T-helper 2 cell (primary cell): ENCODE data around the gene CXCR5.

ENCODE experiments used
- DNase-seq, 5 experiments: peaks; one replicate each; pipeline versions ENCODE4 v3.0.0 to v3.0.0-alpha.2; 2012 to 2022

Gene CXCR5

DNA sequence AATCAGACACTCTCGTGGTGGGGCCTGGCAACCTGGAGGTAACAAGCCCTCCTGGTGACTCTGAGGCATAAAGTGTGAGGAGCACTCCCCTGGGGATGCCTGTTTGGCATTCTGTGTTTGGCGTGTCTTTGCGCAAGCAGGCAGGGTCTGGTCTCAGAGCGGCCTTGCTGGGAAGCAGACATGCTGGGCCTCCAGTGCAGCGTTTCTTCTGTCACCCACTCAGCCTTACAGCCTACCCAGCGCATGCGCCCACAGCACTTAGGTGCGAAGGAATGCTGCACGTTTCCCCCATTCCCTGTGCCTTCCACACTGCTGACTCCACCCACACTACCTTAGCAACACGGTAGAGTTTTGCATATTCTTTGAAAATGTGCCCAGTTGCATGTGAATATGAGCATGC lies 7.4 kb upstream of the CXCR5 start:
- DNase-seq: no peak

DNA sequence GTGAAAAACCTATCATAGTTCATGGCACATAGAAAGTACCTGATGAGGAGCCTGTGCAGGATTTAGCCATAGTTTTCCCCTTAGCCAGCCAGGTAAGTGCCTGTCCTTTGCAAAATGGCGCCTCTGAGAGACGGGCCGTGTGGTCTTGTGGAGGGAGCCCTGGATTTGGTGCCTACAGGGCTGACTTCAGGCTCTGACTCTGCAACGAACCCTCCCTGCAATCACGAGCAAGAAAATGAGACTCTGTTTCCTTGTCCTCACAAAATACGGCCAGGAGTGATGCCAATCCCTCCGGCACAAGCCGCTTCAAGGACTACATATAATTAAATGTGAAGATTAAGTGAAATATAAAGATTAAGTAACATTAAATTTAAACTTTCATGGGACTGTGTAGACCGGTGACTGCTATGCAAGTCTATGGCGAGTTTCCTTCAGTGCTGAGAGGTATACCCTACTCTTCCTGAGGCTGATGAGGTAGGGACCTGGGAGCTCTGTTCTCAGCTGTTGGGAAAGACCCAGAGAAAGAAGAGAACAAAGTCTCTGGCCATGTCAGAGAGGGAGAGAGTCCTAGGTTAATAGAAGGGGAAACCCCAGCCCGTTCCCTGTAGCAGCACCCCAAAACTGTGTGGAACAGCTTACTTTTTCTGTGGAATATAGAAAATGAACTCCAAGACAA lies 6.1 kb upstream of the CXCR5 start:
- no peak for DNase-seq

DNA sequence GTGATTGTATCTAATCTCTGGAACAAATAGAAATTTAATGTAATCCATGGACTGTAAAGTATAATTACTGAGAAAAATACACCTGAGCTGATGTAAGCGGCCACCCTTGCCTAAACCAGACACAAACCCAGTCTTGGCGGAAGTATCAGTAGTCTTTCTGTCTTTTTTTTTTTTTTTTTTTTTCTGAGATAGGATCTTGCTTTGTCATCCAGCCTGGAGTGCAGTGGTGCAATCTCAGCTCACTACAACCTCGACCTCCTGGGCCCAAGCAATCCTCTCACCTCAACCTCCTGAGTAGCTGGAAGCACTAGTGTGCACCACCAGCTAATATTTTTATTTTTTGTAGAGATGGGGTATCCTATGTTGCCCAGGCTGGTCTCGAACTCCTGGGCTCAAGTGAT lies 5.5 kb upstream of the CXCR5 start:
- DNase-seq: peak in 2 of 5 experiments; percentile 27 to 81

DNA sequence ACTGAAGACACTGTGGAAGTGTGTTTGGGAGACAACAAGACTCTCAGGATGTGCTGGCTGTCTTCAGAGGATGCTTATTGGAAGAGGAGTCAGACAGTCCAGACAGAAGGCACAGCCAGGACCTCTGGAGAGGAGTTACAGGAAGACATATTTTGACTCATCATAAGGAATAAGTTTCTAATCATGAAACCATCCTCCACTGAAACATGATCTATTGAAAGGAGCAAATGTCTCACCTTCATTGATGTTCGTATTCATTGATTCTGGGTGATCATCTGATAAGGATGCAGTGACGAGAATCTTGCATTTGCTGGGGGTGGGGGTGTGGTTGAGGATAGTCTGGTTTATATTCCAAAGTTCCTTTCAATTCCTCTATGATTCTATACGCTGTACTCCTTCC lies 2.5 kb upstream of the CXCR5 start:
- DNase-seq: no peak

DNA sequence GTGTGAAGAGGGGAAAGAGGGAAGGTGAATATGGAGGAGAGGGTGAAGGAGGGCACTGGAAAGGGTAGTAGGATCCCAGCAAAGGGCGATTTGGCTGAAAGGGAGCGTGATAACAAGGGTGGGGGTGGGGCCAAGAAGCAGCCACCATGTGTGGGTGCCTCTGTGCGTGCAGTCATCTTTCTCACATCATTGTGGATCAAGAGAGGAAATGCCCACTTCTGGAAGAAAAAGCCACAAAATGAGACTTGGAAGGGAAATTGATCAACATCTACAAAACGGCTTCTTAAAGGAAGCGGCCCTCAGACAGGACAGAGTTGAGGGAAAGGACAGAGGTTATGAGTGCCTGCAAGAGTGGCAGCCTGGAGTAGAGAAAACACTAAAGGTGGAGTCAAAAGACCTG lies 1.2 kb upstream of the CXCR5 start:
- DNase-seq: peak in 1 of 5 experiments; percentile 43

DNA sequence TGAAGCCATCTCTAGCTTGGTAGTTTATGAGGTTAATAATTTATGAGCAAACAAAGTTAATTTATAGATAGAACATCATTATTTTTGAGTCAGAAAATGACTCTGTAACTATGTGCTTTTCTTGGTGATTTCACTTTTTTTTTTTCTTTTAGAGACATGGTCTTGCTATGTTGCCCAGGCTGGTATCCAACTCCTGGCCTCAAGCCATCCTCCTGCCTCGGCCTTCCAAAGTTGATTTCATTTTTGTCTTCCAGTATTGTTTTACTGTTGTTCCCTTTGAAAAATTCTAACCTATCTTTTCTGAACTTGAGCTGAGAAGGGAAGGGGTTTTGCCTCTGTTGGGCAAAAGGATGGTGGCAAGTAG lies 706 bp upstream of the CXCR5 start:
- no peak for DNase-seq

DNA sequence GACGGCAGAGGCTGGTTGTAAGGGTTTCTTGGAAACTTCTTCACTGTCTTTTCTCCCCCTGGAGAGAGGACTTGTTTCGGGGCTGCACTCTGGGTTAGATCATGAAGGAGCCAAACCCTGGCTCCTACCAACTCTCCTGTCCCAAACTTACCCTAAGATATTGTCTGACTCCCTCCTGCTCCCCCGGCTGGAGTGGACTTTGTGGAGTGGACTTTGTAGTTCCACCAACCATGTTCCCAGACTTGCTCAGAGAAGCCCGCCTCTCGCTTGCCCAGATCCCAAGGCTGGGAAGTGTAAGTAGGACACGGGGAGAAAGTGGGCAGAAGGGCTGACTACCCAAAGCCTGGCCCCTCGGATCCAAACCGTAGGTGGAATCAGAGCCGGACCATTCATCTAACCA lies 1.2 kb downstream of the CXCR5 start:
- DNase-seq: no peak

DNA sequence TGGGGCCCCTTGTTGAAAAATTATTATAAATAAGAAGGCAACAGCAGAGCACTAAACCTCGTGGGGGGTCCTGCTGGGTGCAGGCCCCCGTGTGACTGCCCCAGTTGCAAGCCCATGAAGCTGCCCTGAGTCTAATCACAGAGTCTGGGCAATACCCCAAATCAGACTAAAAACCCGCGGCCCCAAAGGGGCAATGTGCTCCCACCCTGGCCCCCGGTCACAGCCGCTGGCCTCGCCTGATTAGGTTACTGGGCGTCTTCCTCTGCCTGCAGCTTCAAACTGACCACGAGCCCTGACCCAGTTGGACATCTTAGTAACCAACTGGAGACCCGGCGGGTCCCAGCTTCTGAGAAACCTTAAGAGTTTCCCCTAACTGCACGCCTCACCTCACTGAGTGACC lies 1.6 kb downstream of the CXCR5 start:
- no peak for DNase-seq

DNA sequence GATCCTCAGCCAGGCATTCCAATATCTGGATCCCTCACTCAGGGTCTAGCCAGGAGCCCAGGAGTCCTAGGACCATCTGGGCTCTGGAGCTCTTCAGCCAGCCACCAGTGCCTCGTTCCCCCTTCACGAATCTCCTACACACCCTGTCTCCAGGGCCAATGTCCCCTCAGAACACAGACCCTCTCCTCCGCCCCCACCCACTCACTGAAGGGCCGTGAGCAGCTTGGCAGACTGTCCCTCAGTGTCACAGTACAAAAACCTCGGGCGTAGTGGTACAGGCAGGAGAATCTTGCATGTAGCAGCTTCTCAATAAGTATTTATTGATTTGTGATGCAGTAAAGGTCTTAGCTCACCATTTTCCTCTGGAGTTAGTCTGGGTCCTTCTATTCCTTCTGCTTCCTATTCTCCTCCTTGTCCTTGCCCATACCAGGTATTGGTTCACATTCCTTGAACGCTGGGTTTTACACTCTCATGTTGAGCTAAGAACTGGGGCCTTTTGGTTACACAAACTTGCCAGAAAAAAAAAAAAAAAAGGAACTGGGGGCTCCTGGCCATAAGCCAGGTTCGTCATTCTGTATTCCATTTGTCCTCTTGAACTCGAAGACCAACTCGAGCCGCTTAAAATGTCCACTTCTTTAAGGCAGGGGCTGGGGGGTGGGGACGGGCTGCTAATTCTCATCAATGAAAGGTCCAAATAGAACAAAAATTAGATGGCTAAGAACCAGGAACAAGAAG lies 2.3 kb downstream of the CXCR5 start:
- no peak for DNase-seq

DNA sequence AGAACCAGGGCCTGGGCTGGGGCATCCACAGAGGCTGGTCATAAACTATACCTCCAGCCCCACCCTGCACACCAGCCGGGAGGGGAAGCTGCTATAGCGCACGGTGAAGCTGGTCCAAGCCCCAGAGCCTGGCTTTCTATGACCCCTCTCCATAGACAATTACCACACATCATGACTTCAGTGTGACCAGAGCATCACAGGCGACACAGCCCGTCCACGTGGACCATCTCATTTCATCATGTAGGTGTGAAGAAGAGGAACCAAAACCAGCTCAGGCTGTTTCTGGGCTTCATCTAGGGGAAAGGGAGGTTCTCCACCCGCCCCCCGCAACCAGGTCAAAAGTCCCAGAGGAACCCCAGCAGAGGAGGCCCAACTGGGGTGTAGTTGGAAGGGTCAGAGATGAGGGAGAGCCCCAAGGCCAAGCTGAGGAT lies 3.0 kb downstream of the CXCR5 start:
- DNase-seq: no peak

DNA sequence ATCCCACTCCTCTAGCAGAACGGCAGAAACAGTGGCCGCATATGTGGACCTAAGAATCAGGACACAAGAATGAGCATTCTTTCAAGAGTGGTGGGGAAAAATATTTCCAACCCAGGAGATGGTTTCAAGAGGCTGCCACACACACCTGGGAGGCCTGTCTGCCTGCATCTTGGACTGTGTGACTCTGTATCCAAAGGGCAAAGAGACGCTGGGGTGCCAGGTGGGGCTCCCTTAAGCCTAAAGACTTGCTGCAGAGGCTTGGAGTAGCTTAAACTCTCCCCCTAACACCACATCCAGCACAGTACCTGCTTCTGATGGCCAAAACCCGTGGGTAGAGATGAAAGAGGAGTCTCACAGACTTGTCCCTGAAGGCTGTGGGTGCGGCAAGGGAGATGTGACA lies 3.5 kb downstream of the CXCR5 start:
- no peak for DNase-seq

DNA sequence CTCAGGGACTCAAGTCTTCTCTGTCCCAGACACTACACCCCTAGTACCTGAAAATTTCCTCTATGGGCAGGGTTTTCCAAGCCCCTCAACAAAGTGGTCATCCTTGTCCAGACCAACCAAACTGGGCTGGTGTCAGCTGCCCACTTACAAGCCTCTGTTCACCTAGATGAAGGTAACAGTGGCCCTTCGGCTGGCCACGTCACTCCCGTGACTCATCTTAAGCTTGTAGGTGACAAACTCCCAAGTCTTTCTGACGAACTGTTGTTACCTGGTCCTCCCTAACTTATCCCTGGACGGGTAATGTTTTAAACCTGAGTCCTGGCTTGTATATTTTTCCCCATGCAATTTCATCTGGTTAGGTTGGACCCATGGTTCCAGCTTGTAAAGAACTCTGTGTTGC lies 4.7 kb downstream of the CXCR5 start:
- no peak for DNase-seq

DNA sequence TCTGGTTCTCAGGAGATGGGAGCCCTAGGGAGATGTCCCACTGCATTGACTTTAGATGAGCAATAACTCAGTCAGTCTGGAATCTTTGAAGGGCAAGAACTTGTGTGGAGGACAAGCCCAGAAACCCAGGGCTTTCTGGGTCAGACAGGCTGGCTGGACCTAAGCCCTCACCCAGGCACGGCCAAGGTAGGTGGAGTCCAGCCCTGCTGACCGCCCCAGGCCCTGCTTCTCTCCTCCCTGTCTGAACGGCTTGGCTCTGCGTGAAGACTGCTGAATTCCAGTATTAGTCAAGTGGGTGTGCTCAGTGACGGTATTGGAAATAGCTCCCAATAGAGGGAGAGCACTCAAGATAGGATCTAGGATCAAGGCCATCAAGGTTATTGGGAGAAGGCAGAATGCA lies 6.1 kb downstream of the CXCR5 start:
- no peak for DNase-seq

DNA sequence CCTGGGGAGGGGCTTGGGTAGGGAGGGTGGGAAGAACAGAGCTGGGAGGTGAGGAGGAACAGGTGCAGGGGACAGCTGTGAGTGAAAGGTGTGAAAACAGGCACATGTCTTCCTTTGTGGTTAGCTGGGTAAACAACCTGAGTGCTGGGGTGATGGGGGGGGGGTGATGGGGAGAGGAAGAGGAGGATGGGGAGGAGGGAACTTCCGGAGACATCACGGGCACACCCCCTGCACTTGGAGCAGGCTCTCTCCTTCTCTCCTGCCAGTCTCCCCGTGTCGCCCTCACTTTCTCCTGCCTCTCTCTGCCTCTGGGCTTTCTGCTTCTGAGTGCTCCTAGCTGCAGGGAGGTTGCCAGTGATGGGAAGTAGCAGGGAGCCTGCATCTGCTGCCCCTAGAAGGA lies 8.8 kb downstream of the CXCR5 start:
- DNase-seq: peak in 3 of 5 experiments; percentile 50 to 86 (median 65)

DNA sequence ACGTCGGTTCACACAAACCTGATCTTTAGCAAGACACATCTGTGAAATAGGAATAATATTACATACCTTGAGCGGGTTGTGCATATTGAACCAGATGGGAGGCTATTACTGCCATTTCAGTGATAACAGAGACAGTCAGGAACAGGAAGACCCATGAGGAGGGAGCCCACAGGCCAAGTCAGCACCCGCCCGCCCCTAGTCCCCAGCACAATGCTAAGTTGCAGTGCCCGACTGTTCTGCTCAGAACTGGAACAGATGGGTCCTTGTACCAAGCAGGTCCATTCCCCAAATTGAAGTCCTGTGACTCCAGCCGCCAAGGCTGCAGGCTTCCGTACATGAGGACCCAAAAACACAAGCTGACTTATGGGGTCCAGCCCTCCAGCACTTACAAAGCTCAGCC lies 9.3 kb downstream of the CXCR5 start:
- DNase-seq: no peak

DNA sequence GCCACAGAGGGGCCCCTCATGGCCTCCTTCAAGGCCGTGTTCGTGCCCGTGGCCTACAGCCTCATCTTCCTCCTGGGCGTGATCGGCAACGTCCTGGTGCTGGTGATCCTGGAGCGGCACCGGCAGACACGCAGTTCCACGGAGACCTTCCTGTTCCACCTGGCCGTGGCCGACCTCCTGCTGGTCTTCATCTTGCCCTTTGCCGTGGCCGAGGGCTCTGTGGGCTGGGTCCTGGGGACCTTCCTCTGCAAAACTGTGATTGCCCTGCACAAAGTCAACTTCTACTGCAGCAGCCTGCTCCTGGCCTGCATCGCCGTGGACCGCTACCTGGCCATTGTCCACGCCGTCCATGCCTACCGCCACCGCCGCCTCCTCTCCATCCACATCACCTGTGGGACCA lies 10.0 kb downstream of the CXCR5 start:
- no peak for DNase-seq

DNA sequence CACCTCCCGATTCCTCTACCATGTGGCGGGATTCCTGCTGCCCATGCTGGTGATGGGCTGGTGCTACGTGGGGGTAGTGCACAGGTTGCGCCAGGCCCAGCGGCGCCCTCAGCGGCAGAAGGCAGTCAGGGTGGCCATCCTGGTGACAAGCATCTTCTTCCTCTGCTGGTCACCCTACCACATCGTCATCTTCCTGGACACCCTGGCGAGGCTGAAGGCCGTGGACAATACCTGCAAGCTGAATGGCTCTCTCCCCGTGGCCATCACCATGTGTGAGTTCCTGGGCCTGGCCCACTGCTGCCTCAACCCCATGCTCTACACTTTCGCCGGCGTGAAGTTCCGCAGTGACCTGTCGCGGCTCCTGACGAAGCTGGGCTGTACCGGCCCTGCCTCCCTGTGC lies 10.5 kb downstream of the CXCR5 start:
- no peak for DNase-seq

DNA sequence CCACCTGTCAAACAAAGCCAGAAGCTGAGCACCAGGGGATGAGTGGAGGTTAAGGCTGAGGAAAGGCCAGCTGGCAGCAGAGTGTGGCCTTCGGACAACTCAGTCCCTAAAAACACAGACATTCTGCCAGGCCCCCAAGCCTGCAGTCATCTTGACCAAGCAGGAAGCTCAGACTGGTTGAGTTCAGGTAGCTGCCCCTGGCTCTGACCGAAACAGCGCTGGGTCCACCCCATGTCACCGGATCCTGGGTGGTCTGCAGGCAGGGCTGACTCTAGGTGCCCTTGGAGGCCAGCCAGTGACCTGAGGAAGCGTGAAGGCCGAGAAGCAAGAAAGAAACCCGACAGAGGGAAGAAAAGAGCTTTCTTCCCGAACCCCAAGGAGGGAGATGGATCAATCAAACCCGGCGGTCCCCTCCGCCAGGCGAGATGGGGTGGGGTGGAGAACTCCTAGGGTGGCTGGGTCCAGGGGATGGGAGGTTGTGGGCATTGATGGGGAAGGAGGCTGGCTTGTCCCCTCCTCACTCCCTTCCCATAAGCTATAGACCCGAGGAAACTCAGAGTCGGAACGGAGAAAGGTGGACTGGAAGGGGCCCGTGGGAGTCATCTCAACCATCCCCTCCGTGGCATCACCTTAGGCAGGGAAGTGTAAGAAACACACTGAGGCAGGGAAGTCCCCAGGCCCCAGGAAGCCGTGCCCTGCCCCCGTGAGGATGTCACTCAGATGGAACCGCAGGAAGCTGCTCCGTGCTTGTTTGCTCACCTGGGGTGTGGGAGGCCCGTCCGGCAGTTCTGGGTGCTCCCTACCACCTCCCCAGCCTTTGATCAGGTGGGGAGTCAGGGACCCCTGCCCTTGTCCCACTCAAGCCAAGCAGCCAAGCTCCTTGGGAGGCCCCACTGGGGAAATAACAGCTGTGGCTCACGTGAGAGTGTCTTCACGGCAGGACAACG lies 11.7 kb downstream of the CXCR5 start:
- DNase-seq: peak; percentile 41 to 77 (median 71)

DNA sequence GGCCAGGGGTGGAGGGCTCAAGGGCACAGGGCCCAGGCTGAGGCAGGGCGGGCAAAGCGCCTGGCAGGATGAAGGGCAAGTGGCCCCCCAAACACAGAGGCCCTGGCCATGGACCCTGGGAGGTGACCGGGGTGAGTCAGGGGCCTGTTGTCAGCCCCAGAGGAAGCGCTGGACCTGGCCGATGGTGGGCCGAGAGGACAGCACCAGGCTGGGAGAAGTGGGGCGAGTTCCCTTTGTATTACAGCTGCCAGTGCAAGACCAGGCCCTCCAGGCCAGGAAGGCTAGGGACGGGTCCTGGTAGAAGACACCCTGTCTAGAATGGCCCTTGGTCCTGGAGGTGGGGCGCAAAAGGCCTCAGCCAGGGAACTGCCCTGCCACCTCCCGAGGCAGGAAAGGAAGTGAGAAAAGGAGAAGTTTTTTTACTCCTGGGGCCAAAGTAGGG lies 12.8 kb downstream of the CXCR5 start:
- DNase-seq: no peak

DNA sequence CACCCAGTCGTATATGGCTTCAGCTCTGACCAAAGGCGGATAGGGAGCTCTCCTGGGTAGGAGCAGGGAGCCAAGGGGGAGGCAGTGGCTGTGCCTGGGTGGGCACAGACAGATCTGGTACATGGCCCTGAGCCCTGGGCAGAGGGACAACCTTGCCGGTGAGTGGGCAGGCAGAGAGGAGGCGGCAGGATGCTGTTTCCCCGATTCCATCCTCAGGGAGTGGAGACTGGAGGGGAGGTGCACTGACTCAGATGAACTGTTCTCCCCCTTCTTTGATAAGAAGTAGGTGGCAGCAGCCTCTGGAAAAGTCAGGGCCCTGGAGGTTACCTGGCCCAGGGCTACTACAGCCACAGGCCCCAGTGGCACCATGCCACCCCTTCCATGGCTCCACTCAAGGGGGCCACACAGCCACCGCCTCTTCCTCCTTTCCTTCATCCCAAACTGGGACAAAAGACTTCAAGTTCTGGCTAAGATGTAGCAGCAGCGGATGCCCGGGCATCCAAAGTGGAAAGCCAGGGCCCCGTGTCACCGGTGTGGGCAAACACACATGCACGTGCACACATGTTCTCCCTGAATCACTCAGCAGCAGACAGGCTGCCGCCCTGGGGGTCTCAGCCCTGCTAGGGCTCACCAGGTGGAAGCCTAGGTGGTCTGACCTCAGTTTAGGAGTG lies 13.4 kb downstream of the CXCR5 start:
- no peak for DNase-seq

DNA sequence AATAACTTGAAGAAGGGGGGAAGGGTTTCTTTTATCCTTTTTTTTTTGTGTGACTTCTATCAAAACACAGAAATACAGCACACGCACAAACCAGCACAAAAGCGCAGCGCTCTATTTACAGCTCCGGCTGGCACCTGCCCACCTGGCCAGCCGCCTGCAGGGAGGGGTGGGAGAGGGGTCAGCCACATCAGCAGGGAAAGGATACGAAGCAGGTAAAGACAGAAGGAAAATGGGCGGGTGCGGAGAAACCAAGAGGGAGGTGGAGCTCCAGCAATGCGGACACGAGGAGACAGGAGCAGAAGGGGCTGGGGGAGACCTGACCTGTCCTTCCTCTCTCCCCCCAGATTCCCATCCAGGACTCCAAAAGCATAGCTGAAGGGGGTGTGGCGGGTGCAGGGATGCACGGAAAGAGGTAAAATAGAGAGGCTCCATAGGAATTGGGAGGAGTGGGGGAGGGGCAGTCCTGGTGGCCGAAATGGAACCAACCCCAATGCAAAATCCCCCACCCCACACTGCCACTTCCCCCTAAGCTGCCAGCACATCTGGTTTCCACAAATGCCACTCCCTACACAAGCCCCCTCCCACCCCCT lies 14.1 kb downstream of the CXCR5 start:
- DNase-seq: no peak
